Measurements from ENCODE around the gene RALGPS2.
"Not testable (repeated sequence)": the region's sequence is repeated elsewhere in the genome, so short reads cannot be mapped to it uniquely, and the experiment has no call there.

DNA sequence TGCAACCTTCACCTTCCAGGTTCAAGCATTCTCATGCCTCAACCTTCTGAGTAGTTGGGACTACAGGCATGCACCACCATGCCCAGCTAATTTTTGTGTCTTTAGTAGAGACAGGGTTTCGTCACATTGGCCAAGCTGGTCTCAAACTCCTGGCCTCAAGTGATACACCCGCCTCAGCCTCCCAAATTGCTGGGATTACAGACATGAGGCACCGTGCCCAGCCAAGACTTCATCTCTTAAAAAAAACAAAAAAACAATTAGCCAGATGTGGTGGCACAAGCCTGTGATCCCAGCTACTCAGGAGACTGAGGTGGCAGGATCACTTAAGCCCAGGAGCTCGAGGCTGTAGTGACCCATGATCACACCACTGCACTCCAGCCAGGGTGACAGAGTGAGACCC is 224.8 kb downstream of the RALGPS2 start:
- TF ChIP-seq, protein P1, sequence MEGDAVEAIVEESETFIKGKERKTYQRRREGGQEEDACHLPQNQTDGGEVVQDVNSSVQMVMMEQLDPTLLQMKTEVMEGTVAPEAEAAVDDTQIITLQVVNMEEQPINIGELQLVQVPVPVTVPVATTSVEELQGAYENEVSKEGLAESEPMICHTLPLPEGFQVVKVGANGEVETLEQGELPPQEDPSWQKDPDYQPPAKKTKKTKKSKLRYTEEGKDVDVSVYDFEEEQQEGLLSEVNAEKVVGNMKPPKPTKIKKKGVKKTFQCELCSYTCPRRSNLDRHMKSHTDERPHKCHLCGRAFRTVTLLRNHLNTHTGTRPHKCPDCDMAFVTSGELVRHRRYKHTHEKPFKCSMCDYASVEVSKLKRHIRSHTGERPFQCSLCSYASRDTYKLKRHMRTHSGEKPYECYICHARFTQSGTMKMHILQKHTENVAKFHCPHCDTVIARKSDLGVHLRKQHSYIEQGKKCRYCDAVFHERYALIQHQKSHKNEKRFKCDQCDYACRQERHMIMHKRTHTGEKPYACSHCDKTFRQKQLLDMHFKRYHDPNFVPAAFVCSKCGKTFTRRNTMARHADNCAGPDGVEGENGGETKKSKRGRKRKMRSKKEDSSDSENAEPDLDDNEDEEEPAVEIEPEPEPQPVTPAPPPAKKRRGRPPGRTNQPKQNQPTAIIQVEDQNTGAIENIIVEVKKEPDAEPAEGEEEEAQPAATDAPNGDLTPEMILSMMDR (IDR thresholded peaks at IDR 0.05) = not testable (repeated sequence)
- not testable (repeated sequence) for TF ChIP-seq POLR2AphosphoS5 (IDR thresholded peaks at IDR 0.05)
